ENCODE measurements around the gene SFSWAP. TPM values are rescaled to one million over a fixed set of nuclear protein-coding genes. Genes with fewer than 3 reads are reported as not detected.
"Not testable (repeated sequence)": the region's sequence is repeated elsewhere in the genome, so short reads cannot be mapped to it uniquely, and the experiment has no call there.

Gene SFSWAP
- total RNA-seq, 1 experiment from 2014 or later: 76.3 TPM

DNA sequence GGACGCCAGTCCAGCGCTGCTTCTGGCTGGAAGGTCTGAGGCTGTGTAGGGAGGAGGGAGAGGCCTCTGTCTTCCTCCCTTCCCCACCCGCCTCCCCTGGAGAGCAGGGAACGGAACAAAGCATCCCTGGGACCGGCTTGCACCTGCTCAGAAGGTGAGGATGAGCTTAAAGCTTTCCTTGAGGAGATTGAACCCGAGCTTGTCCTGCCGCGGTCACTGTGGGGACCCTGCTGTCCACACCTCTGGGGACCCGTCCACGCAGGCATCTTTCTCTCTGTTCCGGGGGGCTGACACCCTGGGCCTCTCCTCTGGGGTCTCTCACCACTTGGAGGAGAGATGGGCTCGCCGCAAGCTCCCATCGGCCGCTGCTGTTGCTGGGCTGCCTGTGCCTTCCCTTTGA, 33.2 kb upstream of the SFSWAP start:
- no peak for TF ChIP-seq NFATC4 (CRISPR knock-in tag; IDR thresholded peaks at IDR 0.05)
- 0 out of 2 replicates have a peak, but pooled peaks cover 3% of the 10 kb centered on the region for H3K36me3 Mint-ChIP-seq
- ChIA-PET CTCF (no interaction called here), POLR2A (no interaction called here)
- no peak for DNase-seq (ENCODE audit: low spot score)
- peaks cover 6% of the 10 kb centered on the region for H3K27me3 Mint-ChIP-seq (ENCODE audit: low read depth)
- H3K27ac Mint-ChIP-seq: no peak overlapping the region
- H3K4me3 Mint-ChIP-seq: no peak overlapping the region
- ATAC-seq: no peak
- peaks cover 16% of the 10 kb centered on the region for H3K4me1 Mint-ChIP-seq
- H3K9me3 Mint-ChIP-seq: peaks cover 16% of the 10 kb centered on the region

DNA sequence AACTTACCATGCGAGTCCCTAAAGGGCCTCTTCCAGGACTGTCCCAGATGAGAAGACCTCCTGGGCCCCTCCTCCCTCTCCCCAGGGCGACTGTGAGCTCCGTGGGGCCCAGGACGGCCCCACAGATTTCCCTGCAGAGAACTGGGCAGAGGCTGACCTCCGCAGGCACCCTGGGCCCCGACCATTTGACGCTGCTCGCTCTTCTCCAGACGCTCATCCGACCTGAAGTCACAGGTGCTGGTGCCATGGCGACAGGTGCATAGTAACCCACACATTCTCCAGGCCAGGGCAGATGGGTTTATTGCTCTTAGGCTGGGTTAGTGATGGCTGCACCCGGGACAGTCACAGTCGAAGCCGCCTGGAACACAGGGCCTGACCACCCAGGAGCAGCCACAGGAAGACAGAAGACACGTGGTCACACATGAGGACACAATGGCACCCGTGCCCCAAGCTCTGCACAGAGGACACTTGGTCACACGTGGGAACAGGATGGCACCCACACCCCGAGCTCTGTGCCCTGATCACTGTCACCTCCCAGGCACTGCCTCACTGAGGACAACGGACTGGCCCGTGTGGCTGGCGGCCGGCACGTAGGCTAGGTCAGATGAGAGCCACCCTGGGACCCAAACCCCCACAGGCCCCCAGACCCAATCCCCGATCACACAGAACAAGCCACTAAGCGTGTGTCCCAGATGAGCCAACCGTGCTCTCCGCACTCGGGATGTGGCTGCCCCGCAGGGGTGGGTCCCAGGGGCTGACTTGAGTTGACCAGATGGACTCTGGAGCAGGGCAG, 32.3 kb upstream of the SFSWAP start:
- DNase-seq (ENCODE audit: low spot score); H3K27ac Mint-ChIP-seq: not testable (repeated sequence)

DNA sequence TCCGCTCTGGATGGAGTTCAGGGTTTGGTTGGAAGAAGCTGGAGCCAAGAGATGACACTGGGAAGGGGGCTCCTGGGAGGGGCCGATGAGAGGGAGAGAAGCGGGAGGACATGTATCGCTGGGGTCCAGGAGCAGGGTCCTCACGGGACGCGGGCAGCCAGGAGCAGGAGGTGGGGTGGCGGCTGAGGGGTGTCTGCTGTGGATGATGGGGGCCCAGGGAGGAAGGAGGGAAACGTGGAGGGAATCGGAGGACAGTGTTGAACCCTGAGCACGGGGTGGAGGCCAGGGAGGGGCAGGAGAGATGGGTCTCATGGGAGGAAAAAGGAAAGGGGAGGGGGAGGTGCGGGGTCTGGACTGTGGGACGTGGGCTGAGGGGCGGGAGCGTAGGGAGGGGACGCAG, 31.7 kb upstream of the SFSWAP start:
- Mint-ChIP-seq H3K9me3 (peaks cover 20% of the 10 kb centered on the region), H3K4me1 (peaks cover 25% of the 10 kb centered on the region)
- CTCF ChIA-PET; POLR2A ChIA-PET; H3K27ac Mint-ChIP-seq; H3K4me3 Mint-ChIP-seq; H3K36me3 Mint-ChIP-seq; H3K27me3 Mint-ChIP-seq (ENCODE audit: low read depth); ATAC-seq; DNase-seq (ENCODE audit: low spot score): not testable (repeated sequence)

More for the DNA sequence above, 32.3 kb upstream of the SFSWAP start:
- Mint-ChIP-seq H3K4me1 (peaks cover 22% of the 10 kb centered on the region), H3K9me3 (peaks cover 23% of the 10 kb centered on the region)
- ATAC-seq; H3K4me3 Mint-ChIP-seq; H3K27me3 Mint-ChIP-seq (ENCODE audit: low read depth); H3K36me3 Mint-ChIP-seq; POLR2A ChIA-PET; CTCF ChIA-PET: not testable (repeated sequence)

DNA sequence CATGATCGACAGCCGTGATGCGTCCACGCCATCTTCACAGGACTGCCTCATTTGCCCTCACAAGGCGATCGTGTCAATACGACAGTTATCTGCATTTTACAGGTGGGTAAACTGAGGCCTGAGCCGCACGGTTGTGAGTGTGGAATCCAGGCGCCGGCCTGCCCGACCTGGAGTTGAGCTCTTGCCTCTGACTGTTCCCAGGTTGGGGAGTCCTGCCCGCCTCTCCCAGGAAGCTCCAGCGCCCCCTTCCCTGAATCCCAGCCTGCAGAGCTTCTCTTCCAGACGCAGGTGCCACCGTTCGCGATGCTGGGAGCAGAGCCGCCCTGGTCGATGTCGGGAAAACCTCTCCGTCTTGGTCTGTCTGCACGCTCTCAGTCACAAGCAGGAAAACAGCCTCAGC, 31.1 kb upstream of the SFSWAP start:
- CTCF ChIA-PET; DNase-seq (ENCODE audit: low spot score); POLR2A ChIA-PET; H3K4me3 Mint-ChIP-seq; H3K36me3 Mint-ChIP-seq; H3K27ac Mint-ChIP-seq; H3K27me3 Mint-ChIP-seq (ENCODE audit: low read depth); ATAC-seq: not testable (repeated sequence)
- Mint-ChIP-seq H3K9me3 (peaks cover 15% of the 10 kb centered on the region), H3K4me1 (peaks cover 25% of the 10 kb centered on the region)

DNA sequence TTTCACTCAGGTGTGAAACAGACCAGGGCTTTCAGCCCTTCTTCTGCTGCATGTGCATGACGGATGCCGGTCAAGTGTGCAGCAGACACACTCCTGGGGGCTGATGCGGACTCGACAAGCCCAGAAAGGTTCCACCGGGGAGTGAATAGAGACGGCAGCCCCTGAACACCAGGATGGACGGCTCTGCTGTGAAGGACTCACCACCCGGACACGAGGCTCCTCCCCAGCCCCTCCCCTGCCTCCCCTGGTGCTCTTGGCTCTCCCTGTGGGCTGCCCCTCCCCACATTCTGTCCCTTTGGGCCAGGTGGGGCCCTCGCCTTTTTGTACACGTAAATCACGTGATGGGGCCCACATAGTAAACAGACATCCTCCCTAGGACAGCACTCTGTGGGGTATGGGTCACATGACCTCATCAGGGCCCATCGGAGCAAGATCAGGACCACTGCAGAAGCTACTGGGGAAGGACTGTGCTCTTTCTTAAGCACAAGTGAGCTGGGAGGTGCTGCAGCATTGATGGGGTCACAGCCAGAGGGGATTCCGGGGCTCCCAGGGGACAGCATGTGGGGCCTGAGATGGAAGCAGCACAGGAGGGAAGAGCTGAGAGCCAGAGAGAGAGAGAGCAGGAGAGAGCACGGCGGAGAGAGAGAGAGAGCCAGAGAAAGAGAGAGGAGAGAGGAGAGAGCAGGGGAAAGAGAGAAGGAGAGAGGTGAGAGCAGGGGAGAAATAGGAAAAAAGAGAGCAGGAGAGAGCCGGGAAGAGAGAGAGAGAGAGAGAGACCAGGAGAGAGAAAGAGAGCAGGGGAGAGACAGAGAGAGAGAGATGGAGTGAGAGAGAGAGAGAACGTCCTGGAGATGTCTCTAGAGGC, 30.3 kb upstream of the SFSWAP start:
- Mint-ChIP-seq H3K9me3 (peaks cover 12% of the 10 kb centered on the region), H3K4me1 (peaks cover 25% of the 10 kb centered on the region)
- CTCF ChIA-PET; ATAC-seq; H3K27me3 Mint-ChIP-seq (ENCODE audit: low read depth); H3K4me3 Mint-ChIP-seq; DNase-seq (ENCODE audit: low spot score); H3K36me3 Mint-ChIP-seq; POLR2A ChIA-PET; H3K27ac Mint-ChIP-seq: not testable (repeated sequence)

DNA sequence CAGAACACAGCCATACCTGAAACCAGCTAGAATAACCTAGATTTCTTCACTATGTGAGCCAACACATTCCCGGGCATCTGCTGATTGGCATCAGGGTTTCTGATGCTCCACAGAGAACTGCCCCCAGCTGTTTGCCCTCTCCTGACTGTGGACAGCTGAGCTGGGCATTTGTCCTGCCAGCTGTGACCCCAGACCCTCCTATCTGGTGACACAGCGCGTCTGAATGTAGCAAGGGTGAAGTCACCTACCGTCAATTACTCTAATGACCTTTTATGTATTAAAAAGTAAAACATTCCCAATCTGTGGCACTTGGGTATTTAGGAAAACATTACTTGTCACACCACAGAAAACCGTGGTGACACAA, 29.7 kb upstream of the SFSWAP start:
- Mint-ChIP-seq H3K27ac (no peak overlapping the region), H3K9me3 (peaks cover 11% of the 10 kb centered on the region), H3K4me3 (no peak overlapping the region), H3K36me3 (no peaks in the 10 kb centered on the region), H3K27me3 (ENCODE audit: low read depth) (peaks cover 6% of the 10 kb centered on the region), H3K4me1 (peaks cover 25% of the 10 kb centered on the region)
- ChIA-PET CTCF (no interaction called here), POLR2A (no interaction called here)
- ATAC-seq: no peak
- TF ChIP-seq IRF2 (CRISPR knock-in tag; IDR thresholded peaks at IDR 0.05; ENCODE audit: borderline replicate concordance, low read depth): no peak
- no peak for TF ChIP-seq TEAD4 (CRISPR knock-in tag; IDR thresholded peaks at IDR 0.05)
- no peak for TF ChIP-seq ZNF138 (CRISPR knock-in tag; conservative IDR thresholded peaks at IDR 0.05)
- no peak for TF ChIP-seq MXD4 (CRISPR knock-in tag; IDR thresholded peaks at IDR 0.05; ENCODE audit: borderline replicate concordance)
- no peak for DNase-seq (ENCODE audit: low spot score)

DNA sequence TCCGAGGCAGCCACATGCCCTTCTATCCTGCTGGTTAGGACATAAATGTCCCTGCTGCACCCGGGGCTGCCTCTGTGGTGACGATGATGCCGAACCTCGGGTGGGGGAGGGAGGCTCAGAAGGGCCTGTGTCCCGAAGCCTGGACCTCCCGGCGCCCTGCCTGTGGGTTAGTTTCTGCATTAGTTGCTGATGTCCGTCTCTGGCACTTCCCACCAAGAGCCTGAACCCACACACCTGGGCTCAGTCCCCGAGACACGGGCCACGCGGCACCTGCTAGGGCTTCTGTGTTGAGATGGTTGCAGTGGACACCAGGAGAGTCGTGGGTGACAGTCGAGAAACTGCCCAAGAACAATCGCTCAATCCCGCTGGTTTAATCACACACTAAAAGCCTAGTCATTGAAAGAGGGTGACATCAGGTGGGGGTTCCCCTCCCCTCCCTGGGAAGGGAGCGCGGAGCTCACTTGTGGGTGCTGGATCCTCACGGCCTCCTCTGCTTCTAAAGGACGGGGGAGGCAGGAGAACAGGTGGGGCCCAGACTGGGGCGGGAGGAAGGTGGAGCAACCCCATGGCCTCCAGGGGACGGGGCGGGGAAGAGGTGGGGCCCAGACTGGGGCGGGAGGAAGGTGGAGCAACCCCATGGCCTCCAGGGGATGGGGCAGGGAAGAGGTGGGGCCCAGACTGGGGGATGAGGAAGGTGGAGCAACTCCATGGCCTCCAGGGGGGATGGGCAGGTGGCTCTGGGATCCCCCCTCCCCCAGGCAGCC, 29.0 kb upstream of the SFSWAP start:
- H3K27me3 Mint-ChIP-seq (ENCODE audit: low read depth); POLR2A ChIA-PET; CTCF ChIA-PET; H3K9me3 Mint-ChIP-seq; H3K36me3 Mint-ChIP-seq: not testable (repeated sequence)
- H3K4me3 Mint-ChIP-seq: peak overlapping the region; percentile 27; the same call in 1 of the 2 replicates
- TF ChIP-seq SP1 (CRISPR knock-in tag; conservative IDR thresholded peaks at IDR 0.05): 0 out of 2 replicates have a peak, but pooled peaks have one; percentile 10
- 0 out of 2 replicates have a peak overlapping the region, but pooled peaks have one; percentile 23 for H3K27ac Mint-ChIP-seq
- DNase-seq (ENCODE audit: low spot score) (peak; percentile 74), ATAC-seq (peak; percentile 94)
- H3K4me1 Mint-ChIP-seq: peaks cover 25% of the 10 kb centered on the region
